HG03457 (cell line): ENCODE data around the gene NPAP1.
"Not testable (repeated sequence)": the region's sequence is repeated elsewhere in the genome, so short reads cannot be mapped to it uniquely, and the experiment has no call there.

Experiments
- ATAC-seq: cut with Tn5 transposase; IDR thresholded peaks from one replicate; pipeline ENCODE4 v1.9.1; 2021; ENCODE audit warnings: moderate number of reproducible peaks; ENCODE audit not compliant: unreplicated experiment

Gene NPAP1, protein sequence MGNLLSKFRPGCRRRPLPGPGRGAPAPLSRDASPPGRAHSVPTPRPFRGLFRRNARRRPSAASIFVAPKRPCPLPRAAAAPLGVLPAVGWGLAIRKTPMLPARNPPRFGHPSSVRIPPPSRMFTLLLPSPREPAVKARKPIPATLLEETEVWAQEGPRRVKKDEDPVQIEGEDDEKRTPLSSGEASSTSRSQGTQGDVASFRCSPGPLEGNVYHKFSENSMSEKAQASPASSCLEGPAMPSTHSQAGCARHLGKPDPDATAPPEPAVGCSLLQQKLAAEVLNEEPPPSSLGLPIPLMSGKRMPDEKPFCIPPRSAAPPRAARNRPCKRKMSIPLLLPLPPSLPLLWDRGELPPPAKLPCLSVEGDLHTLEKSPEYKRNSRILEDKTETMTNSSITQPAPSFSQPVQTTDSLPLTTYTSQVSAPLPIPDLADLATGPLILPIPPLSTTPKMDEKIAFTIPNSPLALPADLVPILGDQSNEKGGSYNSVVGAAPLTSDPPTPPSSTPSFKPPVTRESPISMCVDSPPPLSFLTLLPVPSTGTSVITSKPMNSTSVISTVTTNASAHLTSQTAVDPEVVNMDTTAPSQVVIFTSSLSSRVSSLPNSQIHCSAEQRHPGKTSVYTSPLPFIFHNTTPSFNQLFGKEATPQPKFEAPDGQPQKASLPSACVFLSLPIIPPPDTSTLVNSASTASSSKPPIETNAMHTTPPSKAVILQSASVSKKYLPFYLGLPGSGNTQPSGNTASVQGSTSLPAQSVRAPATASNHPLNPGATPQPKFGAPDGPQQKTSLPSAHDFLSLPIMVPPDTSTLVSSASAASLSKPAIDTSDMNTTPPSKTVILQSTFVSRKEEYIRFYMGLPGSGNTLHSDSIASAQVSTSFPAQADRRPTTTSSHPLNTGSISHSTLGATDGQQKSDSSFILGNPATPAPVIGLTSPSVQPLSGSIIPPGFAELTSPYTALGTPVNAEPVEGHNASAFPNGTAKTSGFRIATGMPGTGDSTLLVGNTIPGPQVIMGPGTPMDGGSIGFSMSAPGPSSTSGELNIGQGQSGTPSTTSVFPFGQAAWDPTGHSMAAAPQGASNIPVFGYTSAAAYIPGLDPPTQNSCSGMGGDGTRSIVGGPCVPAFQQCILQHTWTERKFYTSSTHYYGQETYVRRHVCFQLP

DNA sequence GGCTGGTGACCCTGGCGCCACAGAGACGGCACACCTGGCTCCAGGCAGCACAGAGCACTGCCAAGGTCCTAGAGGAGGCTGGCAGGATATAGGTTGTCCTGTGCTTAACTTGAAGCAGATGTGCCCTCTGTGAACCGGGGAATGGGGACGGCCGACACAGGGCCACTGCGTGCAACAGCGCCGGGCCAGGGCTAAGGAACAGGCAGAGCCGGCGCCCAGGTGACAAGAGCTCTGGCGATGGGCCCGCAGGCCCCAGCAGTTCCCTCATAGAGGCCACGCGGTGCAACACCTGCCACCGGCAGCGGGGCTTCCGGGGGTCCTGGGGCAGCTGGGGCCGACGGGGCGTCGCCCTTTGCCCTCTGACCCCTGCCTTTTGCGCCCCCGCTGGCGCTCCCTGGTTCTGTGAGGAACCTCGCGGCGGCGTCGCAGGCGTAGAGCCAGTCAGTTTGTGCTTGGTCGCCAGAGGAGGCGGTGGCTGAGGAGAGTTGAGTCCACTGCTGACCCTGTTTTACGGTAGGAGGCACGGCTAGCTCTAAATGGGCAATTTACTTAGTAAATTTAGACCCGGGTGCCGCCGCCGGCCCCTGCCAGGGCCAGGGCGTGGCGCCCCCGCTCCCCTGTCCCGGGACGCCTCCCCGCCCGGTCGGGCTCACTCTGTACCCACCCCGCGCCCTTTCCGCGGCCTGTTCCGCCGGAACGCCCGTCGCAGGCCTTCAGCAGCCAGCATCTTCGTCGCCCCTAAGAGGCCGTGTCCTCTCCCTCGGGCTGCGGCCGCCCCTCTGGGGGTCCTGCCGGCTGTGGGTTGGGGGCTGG lies at the start of gene NPAP1:
NPAP1 (plus strand) TSS at position 444 of the 813 bp plus-strand sequence; CDS start at position 537, 93 bp downstream.
- no peak for ATAC-seq

DNA sequence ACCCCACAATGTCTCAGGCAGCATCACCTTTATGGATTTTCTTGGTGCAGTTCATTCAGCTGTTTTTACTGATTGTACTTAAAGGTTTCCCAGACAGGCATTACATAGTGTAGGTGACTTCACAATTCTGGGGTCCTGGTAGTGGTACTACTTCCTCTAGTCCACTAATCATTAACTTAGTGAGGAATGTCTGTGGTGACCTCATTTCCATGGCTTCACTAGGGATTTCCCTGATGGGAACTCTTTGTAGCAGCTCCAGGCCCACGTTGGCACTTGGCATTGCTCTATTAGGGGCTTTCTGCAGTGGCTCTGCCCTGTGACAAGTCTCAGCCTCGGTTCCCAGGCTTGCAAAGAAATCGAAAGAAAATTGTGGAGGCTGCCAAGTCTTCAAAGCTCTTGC lies 48.1 kb upstream of the NPAP1 start:
- no peak for ATAC-seq

DNA sequence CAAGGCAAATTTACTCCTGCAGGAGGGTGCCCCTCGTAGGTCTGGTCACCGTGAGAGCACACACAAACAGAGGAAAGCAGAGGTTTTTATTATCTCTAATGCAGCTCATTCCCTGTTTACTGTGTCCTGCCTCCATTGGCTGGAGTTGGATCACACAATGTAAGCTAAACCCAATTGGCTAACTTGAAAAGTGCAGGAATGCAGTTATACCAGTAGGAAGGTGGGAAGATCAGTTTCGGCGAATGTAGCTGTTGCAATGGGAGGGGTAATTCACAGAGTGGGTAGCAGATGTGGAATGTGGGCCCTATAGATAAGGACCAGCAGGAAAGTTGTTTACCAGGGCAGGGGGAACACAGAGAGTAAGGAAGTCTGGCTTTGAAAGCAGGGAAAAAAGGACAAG lies 42.5 kb upstream of the NPAP1 start:
- no peak for ATAC-seq

DNA sequence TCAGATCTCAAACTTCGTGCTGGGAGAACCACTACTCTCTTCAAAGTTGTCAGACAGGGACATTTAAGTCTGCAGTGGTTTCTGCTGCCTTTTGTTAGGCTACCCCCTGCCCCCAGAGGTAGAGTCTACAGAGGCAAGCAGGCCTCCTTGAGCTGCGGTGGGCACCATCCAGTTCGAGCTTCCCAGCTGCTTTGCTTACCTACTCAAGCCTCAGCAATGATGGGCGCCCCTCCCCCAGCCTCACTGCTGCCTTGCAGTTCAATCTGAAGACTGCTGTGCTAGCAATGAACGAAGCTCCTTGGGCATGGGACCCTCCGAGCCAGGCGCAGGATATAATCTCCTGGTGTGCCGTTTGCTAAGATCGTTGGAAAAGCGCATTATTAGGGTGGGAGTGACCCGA lies 36.2 kb upstream of the NPAP1 start:
- not testable (repeated sequence) for ATAC-seq

DNA sequence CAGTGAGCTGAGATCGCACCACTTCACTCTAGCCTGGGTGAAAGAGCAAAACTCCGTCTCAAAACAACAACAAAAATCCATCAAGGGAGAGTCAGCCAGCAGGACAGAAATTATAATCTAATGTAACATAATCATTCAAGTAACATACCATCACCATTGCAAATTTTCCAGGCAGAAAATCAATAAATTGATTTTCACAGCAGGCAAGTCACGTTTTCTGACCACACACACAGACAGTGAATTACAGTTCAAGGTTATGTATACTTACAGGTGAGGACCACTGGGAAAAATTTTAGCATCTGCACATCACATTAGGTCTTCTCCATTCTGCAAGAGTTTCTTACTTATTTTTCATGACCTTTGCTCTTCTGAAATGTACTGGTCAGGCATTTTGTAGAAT lies 29.9 kb upstream of the NPAP1 start:
- no peak for ATAC-seq

DNA sequence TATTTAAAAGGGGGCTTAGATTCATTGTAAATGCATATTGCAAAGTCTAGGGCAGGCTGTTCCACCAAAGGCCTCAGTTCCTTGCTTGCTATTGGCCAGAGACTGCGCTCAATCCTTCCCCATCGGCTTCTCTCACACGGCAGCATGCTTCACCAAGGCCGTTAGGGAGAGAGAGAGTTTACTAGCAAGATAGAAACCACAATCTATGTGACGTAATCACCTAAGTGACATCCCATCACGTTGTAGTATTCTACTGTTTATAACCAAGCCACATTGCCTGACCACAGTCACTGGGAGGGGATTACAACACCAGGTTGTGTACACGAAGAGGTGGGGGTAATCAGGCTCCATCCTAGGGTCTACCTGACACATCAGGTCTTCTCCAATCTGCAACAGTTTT lies 16.0 kb upstream of the NPAP1 start:
- ATAC-seq, result no peak

DNA sequence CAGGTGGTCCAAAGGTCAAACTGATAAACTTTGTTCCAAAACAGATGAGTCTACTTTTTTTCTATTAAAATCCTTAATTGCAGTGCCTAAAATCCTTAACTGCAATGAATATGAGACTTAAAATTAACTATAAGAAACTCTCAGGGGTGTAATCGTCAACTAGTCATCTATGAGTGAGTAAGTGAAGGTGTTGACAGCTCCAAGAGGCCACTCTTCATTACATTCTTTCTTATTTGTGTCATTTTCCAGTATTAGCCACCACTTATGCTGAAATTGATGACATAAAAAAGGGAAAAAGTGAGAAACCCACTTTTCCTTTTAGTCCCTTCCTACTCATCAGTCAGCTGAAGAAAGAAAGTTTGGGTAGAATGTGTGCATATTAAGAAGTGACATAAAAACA lies 12.6 kb upstream of the NPAP1 start:
- no peak for ATAC-seq

DNA sequence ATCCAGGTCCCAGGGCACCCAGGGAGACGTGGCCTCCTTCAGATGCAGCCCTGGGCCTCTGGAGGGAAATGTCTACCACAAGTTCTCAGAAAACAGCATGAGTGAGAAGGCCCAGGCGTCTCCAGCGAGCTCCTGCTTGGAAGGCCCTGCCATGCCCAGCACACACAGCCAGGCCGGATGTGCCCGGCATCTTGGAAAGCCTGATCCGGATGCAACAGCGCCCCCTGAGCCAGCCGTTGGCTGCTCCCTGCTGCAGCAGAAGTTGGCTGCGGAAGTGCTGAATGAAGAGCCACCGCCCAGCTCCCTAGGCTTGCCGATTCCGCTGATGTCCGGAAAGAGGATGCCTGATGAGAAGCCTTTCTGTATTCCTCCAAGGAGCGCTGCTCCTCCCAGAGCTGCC lies 856 bp downstream of the NPAP1 start:
- ATAC-seq, result no peak

DNA sequence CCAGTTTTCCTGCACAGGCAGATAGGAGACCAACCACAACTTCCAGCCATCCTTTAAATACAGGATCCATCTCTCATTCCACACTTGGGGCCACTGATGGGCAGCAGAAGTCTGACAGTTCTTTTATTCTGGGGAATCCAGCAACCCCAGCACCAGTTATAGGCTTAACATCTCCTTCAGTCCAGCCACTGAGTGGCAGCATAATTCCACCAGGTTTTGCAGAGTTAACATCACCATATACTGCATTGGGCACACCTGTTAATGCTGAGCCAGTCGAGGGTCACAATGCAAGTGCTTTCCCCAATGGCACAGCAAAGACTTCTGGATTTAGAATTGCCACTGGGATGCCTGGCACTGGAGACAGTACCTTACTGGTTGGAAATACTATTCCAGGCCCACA lies 2.9 kb downstream of the NPAP1 start:
- no peak for ATAC-seq

DNA sequence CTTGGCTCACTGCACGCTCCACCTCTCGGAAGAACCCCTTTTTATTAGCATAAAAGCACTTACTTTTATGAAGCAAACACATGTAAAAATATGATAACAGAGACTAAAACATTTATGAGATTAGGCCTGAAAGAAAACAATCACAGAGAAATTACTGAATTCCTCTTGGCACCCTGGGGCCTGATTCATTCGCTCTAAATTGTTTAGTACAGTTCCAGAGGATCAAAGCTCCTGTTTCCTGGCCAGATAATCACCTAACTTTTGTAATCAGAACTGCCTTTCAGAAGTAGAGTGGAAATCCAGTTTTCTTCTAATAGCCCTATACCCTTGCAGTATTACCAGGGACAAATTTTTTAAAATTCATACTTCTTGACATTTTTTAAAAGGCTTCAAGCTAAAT lies 6.4 kb downstream of the NPAP1 start:
- no peak for ATAC-seq

DNA sequence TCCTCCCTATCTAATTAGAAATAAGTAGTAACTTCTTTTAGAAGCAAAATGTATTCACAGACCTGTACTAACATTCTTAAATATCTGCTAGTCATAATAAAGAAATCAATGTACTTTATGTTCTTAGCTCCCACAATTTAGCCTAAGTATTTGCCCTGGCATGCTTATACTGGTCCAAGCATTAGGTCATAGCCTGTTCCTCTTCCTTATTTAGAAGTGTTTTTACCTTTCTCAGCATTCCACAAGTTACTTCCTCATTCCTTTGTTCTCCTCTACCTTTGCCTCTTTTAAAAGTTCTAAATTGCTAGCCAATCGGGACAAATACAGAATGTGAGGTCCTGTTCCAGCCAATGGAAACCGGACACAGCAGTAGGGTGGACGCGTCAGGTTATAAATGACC lies 7.3 kb downstream of the NPAP1 start:
- ATAC-seq, result not testable (repeated sequence)

DNA sequence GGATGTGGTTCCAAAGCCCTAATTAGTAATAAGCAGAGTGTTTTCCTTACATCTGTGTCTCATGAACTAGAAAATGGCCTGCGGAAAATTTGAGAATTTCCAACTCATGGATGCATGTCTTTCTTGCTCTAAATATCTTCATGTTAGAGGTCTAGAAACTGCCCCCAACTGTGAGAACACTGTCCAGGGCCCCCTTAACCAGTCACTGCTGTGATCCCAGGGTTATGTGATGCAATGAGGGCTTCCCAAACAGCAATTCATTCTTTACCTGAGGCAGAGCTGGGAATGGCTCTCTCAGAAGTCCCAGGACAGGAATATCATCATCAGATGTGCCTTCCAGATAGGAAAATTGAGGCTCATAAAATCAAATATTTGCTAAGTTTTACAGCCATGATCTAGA lies 8.2 kb downstream of the NPAP1 start:
- no peak for ATAC-seq

DNA sequence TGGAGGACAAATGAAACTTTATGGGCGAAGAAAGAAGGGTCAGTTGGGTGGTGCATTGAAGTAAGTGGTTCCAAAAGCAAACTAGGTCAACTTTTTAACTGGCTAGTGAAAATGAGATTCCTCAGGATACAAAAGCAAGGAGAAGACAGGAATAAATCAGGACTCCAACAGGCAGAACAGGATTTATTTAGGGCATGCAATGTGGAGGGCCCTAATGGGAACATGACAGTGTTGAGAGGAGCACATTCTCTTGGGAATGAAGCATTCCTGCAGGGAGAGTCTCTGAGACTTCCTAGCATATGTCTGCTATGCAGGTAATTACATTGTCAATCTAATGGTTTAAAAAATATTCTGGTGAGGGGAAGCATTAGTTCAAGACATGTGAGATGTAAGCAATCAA lies 8.7 kb downstream of the NPAP1 start:
- ATAC-seq, result no peak

DNA sequence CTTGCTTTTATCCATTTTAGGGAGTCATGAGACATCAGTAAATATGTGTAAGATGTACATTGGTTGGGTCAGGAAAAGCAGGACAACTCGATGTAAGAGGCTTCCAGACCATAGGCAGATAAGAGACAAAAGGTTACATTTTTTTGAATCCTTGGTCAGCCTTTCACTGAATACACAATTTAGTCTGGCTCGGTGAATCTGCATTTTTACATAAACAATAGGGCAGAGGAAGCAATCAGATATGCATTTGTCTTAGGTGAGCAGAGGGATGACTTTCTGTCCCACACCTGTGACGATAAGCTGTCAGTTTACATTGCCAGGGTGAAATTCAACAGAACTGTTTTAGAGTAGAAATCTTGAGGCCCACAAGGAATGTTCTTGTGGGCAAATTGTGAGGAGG lies 20.6 kb downstream of the NPAP1 start:
- ATAC-seq, result no peak

DNA sequence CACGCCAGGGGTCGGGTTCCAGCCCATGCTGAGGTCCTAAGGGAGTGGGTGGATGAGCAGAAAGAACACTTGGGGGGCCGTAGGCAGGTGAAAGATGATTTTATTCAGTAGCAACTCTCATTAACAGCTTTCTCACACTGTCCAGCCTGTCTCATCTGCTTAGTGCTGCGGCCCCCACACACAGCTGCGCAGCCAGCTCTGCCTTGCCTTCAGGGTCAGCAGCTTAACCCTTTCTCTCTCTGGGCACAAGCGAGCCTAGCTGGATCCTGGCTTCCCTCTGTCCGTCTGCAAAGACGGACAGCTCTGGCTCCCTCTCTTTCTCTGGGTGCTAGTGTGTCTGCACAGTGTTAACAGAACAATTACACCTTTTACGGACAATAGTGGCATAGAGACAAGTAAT lies 21.3 kb downstream of the NPAP1 start:
- ATAC-seq, result no peak

DNA sequence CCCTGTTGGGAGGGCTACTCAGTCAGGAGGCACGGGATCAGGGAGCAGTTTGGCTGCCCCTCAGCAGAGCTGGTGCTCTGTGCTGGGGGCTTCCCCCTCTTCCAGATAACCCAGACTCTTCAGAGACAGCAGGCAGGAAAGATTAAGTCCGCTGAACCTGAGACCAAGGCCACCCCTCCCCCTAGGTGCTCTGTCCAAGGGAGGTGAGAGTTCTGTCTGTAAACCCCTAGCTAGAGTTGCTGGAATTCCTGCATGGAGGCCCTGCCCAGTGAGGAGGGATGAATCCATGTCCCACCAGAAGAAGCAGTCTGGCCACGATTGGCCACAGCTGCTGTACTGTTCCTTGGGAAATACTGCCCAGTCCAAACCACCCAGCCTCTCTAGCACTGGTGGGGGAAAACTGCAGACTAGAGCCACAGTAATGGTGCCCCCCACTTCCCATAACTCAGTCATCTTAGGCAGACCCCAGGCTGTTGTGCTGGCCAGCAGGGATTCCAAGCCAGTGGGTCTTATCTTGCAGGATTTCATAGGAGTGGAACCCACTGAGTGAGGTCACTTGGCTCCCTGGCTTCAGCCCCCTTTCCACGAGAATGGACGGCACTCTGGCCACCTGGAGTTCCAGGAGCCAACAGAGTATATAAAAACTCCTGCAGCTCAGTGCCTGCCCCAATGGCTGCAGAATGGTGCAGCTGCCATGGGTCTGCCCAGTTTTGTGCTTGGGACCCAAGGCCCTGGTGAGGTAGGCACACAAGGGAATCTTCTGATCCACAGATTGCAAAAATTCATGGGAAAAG lies 42.9 kb downstream of the NPAP1 start:
- no peak for ATAC-seq

DNA sequence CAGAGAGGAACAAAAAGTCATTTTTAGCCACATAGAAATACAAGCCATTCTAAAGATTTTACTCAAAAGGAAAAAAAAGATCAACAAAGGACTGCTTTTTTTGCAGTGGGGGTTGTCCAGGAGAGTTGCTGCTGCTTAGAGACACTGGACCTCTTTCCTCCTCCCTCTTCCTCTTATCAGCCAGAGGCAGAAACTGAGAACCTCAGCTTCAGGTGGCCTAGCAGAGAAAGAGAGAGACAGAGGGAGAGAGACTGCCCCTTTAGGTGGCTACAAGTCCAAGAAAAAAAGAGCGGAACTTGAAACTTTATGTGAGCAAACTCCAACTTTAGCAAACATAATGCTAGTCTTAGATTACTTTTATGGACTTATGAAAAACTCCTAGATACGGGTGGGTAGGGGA lies 54.2 kb downstream of the NPAP1 start:
- no peak for ATAC-seq
